Measurements from ENCODE around the gene CENPN.

- TF ChIP-seq CTCF (IDR thresholded peaks at IDR 0.05; ENCODE audit: low read depth, low read length) = no peak
- TF ChIP-seq EZH2phosphoT487 (IDR thresholded peaks at IDR 0.05; ENCODE audit: low read depth) = no peak
These were observed 1.4 kb downstream of the CENPN start for GRCh38 chr16:81008505-81008789.

All from OCI-LY3 (cell line).